Measurements from ENCODE around the gene FCGR2B.
"Not testable (repeated sequence)": the region's sequence is repeated elsewhere in the genome, so short reads cannot be mapped to it uniquely, and the experiment has no call there.

- not testable (repeated sequence) for TF ChIP-seq CTCF (IDR thresholded peaks at IDR 0.05); POLR2AphosphoS5 (IDR thresholded peaks at IDR 0.05; ENCODE audit: low read depth, low read length); SIN3A (IDR thresholded peaks at IDR 0.05; ENCODE audit: borderline replicate concordance, insufficient read depth, low read depth, low read length); REST (IDR thresholded peaks at IDR 0.05; ENCODE audit: insufficient read depth in 1 of 2, low read depth in 2 of 2, low read length in 1 of 2)
Measured at GRCh38 chr1:161658524-161658923, 4.4 kb upstream of the FCGR2B start.
